Ovary (tissue), 3 donors: Measurements from ENCODE around the gene SULT1A3.

Source experiments
- CTCF ChIP-seq, 3 donors: fragments of 450-650 bp in 2 of 3; fragments of 200-600 bp in 1 of 3; IDR thresholded peaks; one replicate each; pipeline versions ENCODE4 v1.5.1 to v1.8.0; 2016 to 2022; ENCODE audit warnings: antibody characterized with exemption in 3 of 3, mild to moderate bottlenecking in 1 of 3
- POLR2A ChIP-seq: fragments of 450-650 bp; IDR thresholded peaks from one replicate; pipeline ENCODE4 v1.6.1; 2017; ENCODE audit warnings: antibody characterized with exemption, mild to moderate bottlenecking, moderate library complexity
- donor health status: DM: no; HTN: no; CAD: no.

GRCh38 chr16:30187556-30187865 is 11.5 kb upstream of the SULT1A3 start:
- TF ChIP-seq CTCF (IDR thresholded peaks at IDR 0.05) (no peak), POLR2A (no peak)
